T-helper 22 cell (primary cell): ENCODE data around the gene TRAK1.

ENCODE experiments used
- DNase-seq: peaks from one replicate; pipeline ENCODE4 v3.0.0-alpha.2; 2020; ENCODE audit warnings: low read depth

The TRAK1 gene

DNA sequence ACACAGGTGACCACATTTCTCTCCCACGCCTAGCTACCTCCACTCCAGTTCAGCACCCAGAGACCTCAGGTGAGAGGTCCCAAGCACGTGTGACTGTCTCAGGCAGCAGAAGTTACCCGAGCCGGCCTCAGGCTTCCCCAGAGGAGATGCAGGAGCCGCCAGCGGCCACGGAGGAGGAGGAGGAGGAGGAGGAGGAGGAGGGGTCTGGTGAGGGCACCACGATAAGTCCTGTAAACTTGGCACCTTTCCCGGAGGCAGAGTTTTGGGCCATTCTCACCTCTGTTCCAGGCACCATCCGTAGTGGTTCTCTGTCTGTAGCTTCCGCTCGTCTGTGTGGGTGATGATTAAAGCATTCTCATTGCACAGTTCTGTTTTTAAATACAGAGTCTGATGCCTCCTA is 118.8 kb downstream of the TRAK1 start:
- DNase-seq: no peak

GRCh38 chr3:42210726-42211125 is 119.6 kb downstream of the TRAK1 start:
- no peak for DNase-seq

DNA sequence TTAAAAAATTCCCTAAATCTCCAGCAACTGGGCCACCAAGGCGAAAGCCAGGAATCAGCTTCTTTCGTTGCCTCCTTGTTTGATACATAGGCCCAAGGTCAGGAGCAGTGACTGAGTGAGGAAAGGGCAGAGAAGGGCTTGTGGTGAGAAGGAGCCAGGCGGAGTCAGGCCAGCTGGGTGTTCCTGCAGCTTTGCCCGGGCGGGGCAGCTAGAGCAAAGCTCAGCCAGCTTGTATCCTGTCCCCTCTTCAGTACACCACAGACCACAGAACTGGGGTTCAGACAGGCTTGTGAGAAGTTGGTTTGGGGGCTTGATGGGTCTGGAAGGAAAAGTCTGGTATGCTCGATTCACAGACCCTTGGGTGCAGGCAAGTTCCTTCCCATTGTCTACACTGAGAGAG is 122.3 kb downstream of the TRAK1 start:
- no peak for DNase-seq

DNA sequence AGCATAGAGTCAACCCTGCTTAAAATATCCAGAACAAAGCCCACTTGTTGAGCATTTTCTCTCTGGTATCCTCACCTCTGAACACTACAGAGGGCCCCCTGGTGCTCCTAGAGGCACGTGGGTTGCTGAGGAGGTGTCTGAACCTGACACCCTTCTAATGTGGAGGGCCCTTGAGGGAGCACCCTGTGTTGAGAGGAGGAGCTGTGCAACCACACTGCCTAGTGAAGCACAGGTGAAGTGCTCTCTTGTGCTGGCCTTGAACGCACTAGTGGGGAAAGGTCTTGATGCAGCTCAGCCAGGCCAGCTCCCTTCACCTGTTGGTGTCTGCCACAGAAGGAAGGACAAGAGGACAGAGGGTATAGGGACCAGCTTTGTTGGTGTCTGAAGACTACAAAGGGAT is 122.9 kb downstream of the TRAK1 start:
- no peak for DNase-seq

DNA sequence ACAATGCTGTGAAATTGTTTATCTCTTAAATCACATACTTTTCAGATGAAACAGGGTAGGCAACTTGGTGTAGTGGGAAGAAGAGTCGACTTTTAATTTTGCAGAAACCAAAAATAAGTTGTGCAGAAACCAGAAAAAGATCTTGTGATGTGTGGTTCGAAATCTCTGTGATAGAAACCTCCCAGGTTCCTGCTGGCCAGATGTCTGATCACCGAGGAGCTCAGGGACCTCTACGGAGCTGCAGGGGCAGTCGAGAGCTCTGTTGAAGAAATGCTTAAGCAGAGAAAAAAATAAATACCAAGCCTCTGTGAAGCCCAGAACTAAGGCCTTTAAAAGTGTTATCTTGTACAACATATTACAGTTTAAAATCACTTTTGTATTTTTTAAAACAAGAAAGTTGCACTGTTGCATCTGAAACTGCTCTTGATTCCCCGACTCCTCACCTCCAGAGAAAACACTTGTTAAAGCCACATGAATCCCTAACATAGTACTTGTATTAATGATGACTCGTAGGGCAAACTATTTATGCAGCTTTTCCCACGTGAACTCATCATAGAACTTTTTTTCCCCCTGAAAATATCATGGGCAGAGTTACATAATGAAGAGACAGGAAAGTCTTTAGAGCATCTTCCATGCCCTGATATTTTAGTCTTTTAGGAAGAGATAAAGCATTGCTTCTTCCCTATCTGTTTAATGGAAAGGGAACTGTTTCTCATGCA is 123.6 kb downstream of the TRAK1 start:
- no peak for DNase-seq

GRCh38 chr3:42216302-42216701 is 125.1 kb downstream of the TRAK1 start:
- no peak for DNase-seq

DNA sequence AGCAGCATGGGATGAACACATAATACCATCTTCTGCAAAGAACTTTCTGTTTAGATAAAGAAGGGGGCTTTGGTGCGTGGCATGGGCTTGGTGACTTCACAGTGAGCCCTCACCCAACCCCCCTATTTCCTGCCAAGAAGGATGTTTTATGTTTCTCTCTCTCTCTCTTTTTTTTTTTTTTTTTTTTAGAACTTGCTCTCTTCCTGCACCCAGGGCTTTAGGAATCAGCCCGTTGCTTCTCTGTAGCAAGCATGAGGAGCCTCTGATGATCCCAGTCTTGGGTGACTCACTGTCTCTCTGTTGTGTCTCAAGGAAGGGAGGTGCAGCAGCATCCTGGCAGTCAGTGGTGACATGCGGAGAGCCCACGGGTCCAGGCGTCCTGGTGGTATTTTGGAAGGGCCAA is 125.8 kb downstream of the TRAK1 start:
- no peak for DNase-seq

- DNase-seq: no peak
Measured at GRCh38 chr3:42220436-42221121, 129.4 kb downstream of the TRAK1 start.

- DNase-seq: no peak
Measured at GRCh38 chr3:42222942-42223693, 132.0 kb downstream of the TRAK1 start.

GRCh38 chr3:42224178-42224577 is 133.0 kb downstream of the TRAK1 start:
- DNase-seq: no peak

DNA sequence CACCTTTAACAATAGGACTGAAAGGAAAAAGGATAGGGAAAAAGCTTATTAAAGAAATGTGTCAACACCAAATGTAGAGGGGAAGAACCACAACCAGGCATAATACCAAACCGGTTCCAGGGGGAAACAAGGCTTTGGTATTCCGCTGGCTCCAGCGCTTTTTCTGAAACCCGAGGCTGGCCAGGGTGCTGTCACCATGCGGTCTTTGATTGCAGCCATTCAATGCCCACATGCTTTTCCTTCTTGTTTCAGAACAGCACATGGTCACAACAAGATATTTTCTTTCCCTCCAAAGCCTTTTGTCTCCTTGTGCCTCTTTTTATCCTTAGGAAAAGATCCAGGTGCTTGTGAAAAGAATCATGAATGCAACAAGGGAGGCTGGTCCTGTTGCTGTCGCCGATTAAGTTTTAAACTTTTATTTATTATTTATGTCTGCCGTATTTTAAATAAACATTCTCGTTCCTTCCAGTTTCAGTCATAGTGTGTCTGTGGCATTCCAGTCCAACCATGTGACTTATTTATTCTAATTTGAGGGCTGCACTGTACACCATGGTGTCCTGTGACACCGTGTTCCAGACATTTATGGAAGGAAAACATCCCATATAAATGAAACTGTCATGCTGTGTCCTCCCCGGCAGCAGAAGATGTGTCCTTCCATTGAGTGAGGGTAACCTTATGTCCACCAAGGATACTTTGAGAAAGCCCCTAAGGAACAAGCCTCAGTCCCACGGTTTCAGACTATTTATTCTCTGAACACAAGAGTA is 133.7 kb downstream of the TRAK1 start:
- DNase-seq: no peak

DNA sequence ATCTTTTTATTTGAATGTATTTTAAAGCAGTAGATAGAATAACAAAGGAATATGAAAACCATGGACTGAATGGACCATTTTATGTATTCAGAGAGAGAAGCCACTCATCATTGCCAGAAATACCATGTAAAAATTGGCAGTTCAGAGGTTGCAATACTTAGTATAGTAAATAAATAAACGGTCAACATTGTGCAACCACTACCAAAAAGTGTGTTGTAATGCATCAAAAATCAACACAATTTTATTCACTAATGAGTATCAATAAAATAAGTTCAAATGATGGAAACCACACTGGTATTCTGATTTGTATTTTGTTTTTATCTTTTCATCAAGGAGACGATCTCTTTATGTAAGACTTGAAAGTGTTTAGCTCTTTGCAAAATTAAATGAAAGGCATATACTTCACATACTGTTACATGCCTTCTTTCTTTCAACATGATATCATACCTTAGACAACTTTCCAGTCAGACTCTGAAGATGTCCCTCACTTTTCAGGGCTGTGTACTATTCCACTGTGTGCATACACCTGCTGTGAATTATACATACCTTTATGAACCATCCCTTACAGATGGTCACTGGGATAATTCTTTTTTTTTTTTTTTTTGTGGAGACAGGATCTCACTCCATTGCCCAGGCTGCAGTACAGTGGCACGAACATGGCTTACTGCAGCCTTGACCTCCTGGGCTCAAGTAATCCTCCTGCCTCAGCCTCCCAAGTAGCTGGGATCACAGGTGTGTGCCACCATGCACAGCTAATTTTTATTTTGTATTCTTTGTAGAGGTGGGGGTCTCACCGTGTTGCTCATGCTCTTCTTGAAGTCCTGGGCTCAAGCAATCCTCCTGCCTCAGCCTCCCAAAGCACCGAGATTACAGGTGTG is 134.6 kb downstream of the TRAK1 start:
- no peak for DNase-seq

DNA sequence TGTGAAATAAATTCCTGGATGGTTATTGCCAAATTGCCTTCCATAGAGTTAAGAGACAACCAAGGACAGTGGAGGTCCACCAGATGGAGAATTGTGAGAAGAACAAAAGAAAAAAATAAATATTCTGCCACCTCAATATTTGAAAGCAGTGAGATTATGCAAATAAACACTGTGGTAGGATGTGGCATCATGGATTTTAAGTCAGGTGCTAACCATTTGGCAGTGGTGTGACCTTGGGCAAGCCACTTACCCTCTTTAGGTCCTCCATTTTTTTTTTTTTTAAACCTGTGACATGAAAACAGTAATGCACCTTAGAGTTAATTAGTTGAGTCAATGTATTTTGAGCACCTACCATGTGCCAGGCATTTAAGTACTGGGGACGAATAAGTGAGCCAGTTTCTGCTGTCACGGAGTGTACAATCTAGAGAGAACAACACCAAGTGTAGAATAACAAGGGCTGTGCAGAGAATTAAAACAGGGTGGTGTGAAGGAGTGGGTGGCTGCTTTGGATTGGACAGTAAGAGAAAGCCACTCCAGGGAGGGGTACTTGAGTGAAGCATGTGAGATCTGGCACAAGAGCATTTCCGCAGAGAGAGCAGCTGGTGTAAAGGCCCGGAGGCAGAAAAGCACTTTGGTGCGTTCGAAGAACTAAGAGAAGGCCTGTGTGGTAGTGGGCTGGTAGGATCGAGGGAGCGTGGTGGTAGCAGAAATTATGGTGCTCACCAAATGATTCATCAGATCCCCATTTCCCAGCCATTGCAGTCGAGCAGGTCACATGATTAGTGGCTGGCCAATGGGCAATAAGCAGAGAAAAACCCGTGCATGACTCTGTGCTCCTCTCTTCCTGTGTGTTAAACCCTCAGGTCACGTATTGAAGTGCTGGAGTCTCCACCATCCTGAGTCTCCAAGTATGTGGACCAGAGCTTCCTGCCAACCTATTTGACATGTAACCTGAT is 135.6 kb downstream of the TRAK1 start:
- no peak for DNase-seq

- DNase-seq: no peak
Measured at GRCh38 chr3:42228796-42229195, 137.6 kb downstream of the TRAK1 start.

DNA sequence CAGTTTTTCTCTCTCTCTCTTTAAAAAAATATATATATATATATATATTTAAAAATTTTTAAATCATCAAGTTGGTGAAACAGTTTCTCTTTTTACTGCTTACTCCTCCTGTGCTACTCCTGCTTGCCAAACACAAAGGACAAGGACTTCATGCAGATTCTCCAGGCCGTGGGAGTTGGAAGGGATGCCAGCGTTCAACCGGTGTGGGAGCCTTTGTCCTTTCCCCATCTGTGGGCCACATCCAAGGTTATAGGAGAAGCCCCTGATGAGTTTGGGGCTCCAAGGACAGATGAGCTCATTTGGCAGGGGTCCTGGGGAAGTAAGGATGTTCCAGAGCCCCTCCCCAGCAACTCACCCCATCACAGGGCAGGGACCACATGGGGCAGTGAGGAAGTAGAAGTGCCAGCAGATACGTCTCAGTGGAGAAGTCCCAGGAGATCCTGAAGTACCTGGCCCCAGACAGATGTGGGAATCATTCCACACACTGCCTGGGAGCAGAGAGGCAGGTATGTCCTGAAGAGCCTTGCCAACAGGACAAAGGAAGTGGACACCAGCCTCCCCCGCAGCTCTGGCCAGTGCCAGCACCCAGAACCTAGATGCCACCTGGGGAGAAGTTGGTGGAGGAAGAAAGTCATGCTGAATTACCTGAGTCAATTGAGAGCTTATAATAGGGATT is 138.2 kb downstream of the TRAK1 start:
- no peak for DNase-seq

GRCh38 chr3:42229942-42230688 is 139.0 kb downstream of the TRAK1 start:
- DNase-seq: no peak

- DNase-seq: no peak
Measured at GRCh38 chr3:42230860-42231259, 139.7 kb downstream of the TRAK1 start.

GRCh38 chr3:42235532-42235931 is 144.4 kb downstream of the TRAK1 start:
- no peak for DNase-seq

DNA sequence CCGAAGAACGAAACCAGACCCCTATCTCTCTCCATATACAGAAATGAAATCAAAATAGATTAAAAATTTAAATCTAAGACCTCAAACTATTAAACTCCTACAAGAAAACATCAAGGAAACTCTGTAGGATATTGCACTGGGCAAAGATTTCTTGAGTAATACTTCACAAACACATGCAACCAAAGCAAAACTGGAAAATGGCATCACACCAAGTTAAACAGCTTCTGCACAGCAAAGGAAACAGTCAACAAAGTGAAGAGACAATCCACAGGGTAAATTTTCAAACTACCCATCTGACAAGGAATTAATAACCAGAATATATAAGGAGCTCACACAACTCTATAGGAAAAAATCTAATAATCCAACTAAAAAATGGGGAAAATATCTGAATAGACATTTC is 145.5 kb downstream of the TRAK1 start:
- DNase-seq: no peak
